ENCODE results near the gene TASOR2.

- no peak for TF ChIP-seq CTCF (IDR thresholded peaks at IDR 0.05; ENCODE audit: low read depth, low read length, poor library complexity, severe bottlenecking)
- TF ChIP-seq EZH2phosphoT487 (IDR thresholded peaks at IDR 0.05; ENCODE audit: borderline replicate concordance, low read length) = no peak
Measured at GRCh38 chr10:5685764-5686240, 1.2 kb downstream of the TASOR2 start.
